ENCODE results near the gene PPP1R14D. TPM values are rescaled to one million over a fixed set of nuclear protein-coding genes. Genes with fewer than 3 reads are reported as not detected.

The PPP1R14D gene
- total and polyA plus RNA-seq, 2 of the 8 experiments (the other 6 are each of a cell fraction or from before 2014, with no cell fraction given) = not detected

- Histone ChIP-seq H2AK5ac (ENCODE audit: low read depth, low read length) (0 out of 2 replicates have a peak overlapping the region, but pooled peaks have one; percentile 19), H3K4me3 (ENCODE audit: extremely low read depth in 1 of 4, insufficient read depth in 2 of 4, low read depth in 3 of 4, low read length in 4 of 4) (no peak overlapping the region), H3K27ac (ENCODE audit: low read depth, low read length) (no peak overlapping the region), H2BK12ac (ENCODE audit: low read depth, low read length) (peak overlapping the region; percentile 88; the same call in 1 of the 2 replicates), H2BK120ac (replicated peaks; ENCODE audit: low read depth, low read length) (no peak overlapping the region), H2BK5ac (ENCODE audit: low read depth, low read length) (0 out of 2 replicates have a peak overlapping the region, but pooled peaks have one; percentile 30), H4K20me1 (replicated peaks in 1 of 2; ENCODE audit: control insufficient read depth in 1 of 2, insufficient read depth in 2 of 2, low read length in 2 of 2) (no peaks in the 10 kb centered on the region), H3K9me3 (ENCODE audit: insufficient read depth in 2 of 2, low read depth in 1 of 2, low read length in 1 of 2) (no peaks in the 10 kb centered on the region), H3K4me2 (ENCODE audit: insufficient read depth in 1 of 2, low read depth in 2 of 2, low read length in 2 of 2) (no peak overlapping the region), H3K4ac (replicated peaks; ENCODE audit: insufficient read length, low read depth, low read length) (no peak overlapping the region), H3K79me1 (ENCODE audit: low read depth, low read length) (no peaks in the 10 kb centered on the region; the same call in 1 of the 2 replicates), H2BK15ac (ENCODE audit: low read length) (no peak overlapping the region), H3K18ac (ENCODE audit: extremely low read depth, low read length) (no peak overlapping the region), H3K36me3 (ENCODE audit: control insufficient read depth in 2 of 4, insufficient read depth in 4 of 4, low read length in 3 of 4) (no peaks in the 10 kb centered on the region), H3K56ac (replicated peaks; ENCODE audit: insufficient read length, low read depth, low read length) (no peak overlapping the region), H3K9ac (replicated peaks in 1 of 4; ENCODE audit: extremely low read depth in 1 of 4, low read depth in 3 of 4, low read length in 3 of 4) (no peak overlapping the region), H4K5ac (ENCODE audit: insufficient read length, low read depth, low read length) (no peak overlapping the region), H3K23ac (ENCODE audit: insufficient read length) (no peak overlapping the region), H2BK20ac (ENCODE audit: low read length) (no peak overlapping the region), H3K14ac (ENCODE audit: insufficient read length) (no peak overlapping the region), H3K23me2 (ENCODE audit: low read depth, low read length) (peaks cover 6% of the 10 kb centered on the region), H4K91ac (replicated peaks; ENCODE audit: insufficient read length, low read length) (no peak overlapping the region), H2AFZ (ENCODE audit: low read length) (no peak overlapping the region), H3K4me1 (replicated peaks in 1 of 4; ENCODE audit: control insufficient read depth in 3 of 4, insufficient read depth in 4 of 4, low read length in 3 of 4) (peaks cover 0 to 5% (median 1%) of the 10 kb centered on the region in 4 experiments; a peak in 3 of 7 replicates), H4K8ac (ENCODE audit: extremely low read depth, insufficient read depth, low read length) (no peak overlapping the region), H3K27me3 (replicated peaks in 1 of 4; ENCODE audit: control insufficient read depth in 3 of 4, extremely low read depth in 1 of 4, insufficient read depth in 3 of 4, low read length in 3 of 4) (peaks cover 0 to 2% (median 0%) of the 10 kb centered on the region in 4 experiments; a peak in 1 of 7 replicates), H3K79me2 (ENCODE audit: control insufficient read depth in 1 of 2, insufficient read depth in 2 of 2, low read length in 2 of 2) (no peaks in the 10 kb centered on the region)
- DNase-seq (ENCODE audit: low read depth in 1 of 2, low spot score in 2 of 2) (no peak), FAIRE-seq (no peak)
- POLR2A ChIA-PET (ENCODE audit: partially characterized antibody) = interaction anchor here (1.1 to 1.6 kb wide), 2 partner anchors 15 to 20 kb away, joined by 3 to 4 read pairs; no protein-coding TSS in a partner anchor
- CTCF ChIA-PET (ENCODE audit: partially characterized antibody) = interaction anchor here (0.8 to 14.5 kb wide), 6 partner anchors 18 to 248 kb away, joined by 3 to 157 read pairs (median 4); partner anchors contain the start of gene VPS18
- TF ChIP-seq HDAC2 (IDR thresholded peaks at IDR 0.05; ENCODE audit: borderline replicate concordance in 1 of 2, low read depth in 2 of 2, low read length in 2 of 2) (no peak), YY1 (IDR thresholded peaks at IDR 0.05; ENCODE audit: low read depth, low read length) (no peak), MAFK (IDR thresholded peaks at IDR 0.05; ENCODE audit: low read depth, low read length) (no peak), KDM1A (IDR thresholded peaks at IDR 0.05; ENCODE audit: borderline replicate concordance, low read length) (no peak), GABPA (IDR thresholded peaks at IDR 0.05; ENCODE audit: borderline replicate concordance, insufficient read depth, low read length) (no peak), SIX5 (IDR thresholded peaks at IDR 0.05; ENCODE audit: low read depth, low read length) (no peak), TCF12 (IDR thresholded peaks at IDR 0.05; ENCODE audit: low read depth, low read length) (no peak), CTBP2 (IDR thresholded peaks at IDR 0.05; ENCODE audit: borderline replicate concordance, insufficient read depth, insufficient read length, low read length) (no peak), SRF (IDR thresholded peaks at IDR 0.05; ENCODE audit: low read depth, low read length) (no peak)
- 94% methylated on average over 5 of the region's 5 CpGs; no CpG with 5 or more reads in 1 of the 2 experiments for WGBS, 2 experiments (ENCODE audit: extremely low coverage in 1 of 2, insufficient coverage in 1 of 2, insufficient read length in 1 of 2, insufficient replicate concordance in 2 of 2, low coverage in 1 of 2, low lambda C conversion rate in 2 of 2, missing lambda C conversion rate in 1 of 2)
Measured at GRCh38 chr15:40838756-40839155, 10.2 kb upstream of the PPP1R14D start.
